Esophagus squamous epithelium (tissue), 5 donors: ENCODE results near the gene TUBA4B. TPM values are rescaled to one million over a fixed set of nuclear protein-coding genes. Genes with fewer than 3 reads are reported as not detected.
"Not testable (repeated sequence)": the region's sequence is repeated elsewhere in the genome, so short reads cannot be mapped to it uniquely, and the experiment has no call there.

ENCODE experiments used
- DNase-seq: peaks from one replicate; lab custom pipeline; 2025; lab: John Stamatoyannopoulos, UW
- H3K27ac ChIP-seq, 4 donors: fragments of 200-600 bp; sonication (generic); one replicate each; pipeline ENCODE4 v1.5.1; 2016 to 2019; ENCODE audit warnings: mild to moderate bottlenecking in 1 of 4
- H3K27me3 ChIP-seq, 4 donors: fragments of 200-600 bp; sonication (generic); 1 replicate in 3 of 4; 2 replicates in 1 of 4; pipeline versions ENCODE4 v1.5.1 to v1.6.0; 2017 to 2021; ENCODE audit warnings: antibody characterized with exemption in 1 of 4
- H3K36me3 ChIP-seq, 3 donors: fragments of 200-600 bp; sonication (generic); one replicate each; pipeline ENCODE4 v1.5.1; 2016 to 2019
- H3K4me1 ChIP-seq, 3 donors: fragments of 200-600 bp; sonication (generic); one replicate each; pipeline ENCODE4 v1.5.1; 2017 to 2019
- H3K4me3 ChIP-seq, 4 donors: fragments of 200-600 bp; sonication (generic); 1 replicate in 3 of 4; 2 replicates in 1 of 4; pipeline ENCODE4 v1.5.1; 2016 to 2019; ENCODE audit warnings: mild to moderate bottlenecking in 2 of 4, moderate library complexity in 1 of 4
- H3K9me3 ChIP-seq, 3 donors: fragments of 200-600 bp; sonication (generic); one replicate each; pipeline ENCODE4 v1.5.1; 2016 to 2019
- CTCF ChIP-seq, 6 experiments: fragments of 450-650 bp in 4 of 6; fragments of 200-600 bp in 2 of 6; sonication (generic) in 2 of 6; IDR thresholded peaks; one replicate each; pipeline ENCODE4 v1.5.1; 2016 to 2019; ENCODE audit warnings: antibody characterized with exemption in 6 of 6, mild to moderate bottlenecking in 4 of 6, moderate library complexity in 4 of 6
- POLR2A ChIP-seq, 4 donors: fragments of 450-650 bp; IDR thresholded peaks; one replicate each; pipeline ENCODE4 v1.6.1; 2017; ENCODE audit warnings: antibody characterized with exemption in 4 of 4, mild to moderate bottlenecking in 4 of 4, moderate library complexity in 3 of 4
- WGBS, 2 donors: methylation state at CpG; one replicate each; pipeline ENCODE4 v1.1.5; 2018; 5-methylcytosine and 5-hydroxymethylcytosine counted together
- intact Hi-C: fragments of 100-400 bp; cut with DNase I; formaldehyde crosslinking; loops from one replicate; pipeline ENCODE4 v1.15.0; 2022
- total RNA-seq, 4 donors: library from RNA; depleted of rRNA; stranded (reverse); fragments of >200 nt; gene quantifications; one replicate each; pipeline ENCODE4 v1.1.0, GENCODE V29; 2016
- donor health status: DM: yes; HTN: yes; CAD: no.

TUBA4B gene
- total RNA-seq, 4 donors from 2014 or later, result not detected

- TF ChIP-seq CTCF (IDR thresholded peaks at IDR 0.05) (no peak), POLR2A (IDR thresholded peaks at IDR 0.05) (no peak)
- DNase-seq, result no peak
- Histone ChIP-seq H3K27ac (peak overlapping the region; percentile 66 to 86 (median 82)), H3K27me3 (no peaks in the 10 kb centered on the region), H3K9me3 (no peaks in the 10 kb centered on the region), H3K36me3 (peaks cover 0 to 57% (median 6%) of the 10 kb centered on the region in 3 donors), H3K4me3 (no peak overlapping the region), H3K4me1 (peaks cover 34 to 86% (median 45%) of the 10 kb centered on the region in 3 donors)
- intact Hi-C loops, result no loop called here
- WGBS, 2 donors, result 69 to 87% methylated on average over 5 to 7 of the region's 16 CpGs
Measured at GRCh38 chr2:219284501-219285372, 31.7 kb downstream of the TUBA4B start.

GRCh38 chr2:219285373-219285735, 32.3 kb downstream of the TUBA4B start:
- H3K27ac ChIP-seq, result peak overlapping the region; percentile 66 to 86 (median 82)
- TF ChIP-seq CTCF (IDR thresholded peaks at IDR 0.05) (no peak), POLR2A (IDR thresholded peaks at IDR 0.05) (no peak)
- H3K4me1 ChIP-seq, result peaks cover 31 to 86% (median 46%) of the 10 kb centered on the region in 3 donors
- H3K36me3 ChIP-seq, result peaks cover 0 to 55% (median 6%) of the 10 kb centered on the region in 3 donors
- no peak for DNase-seq
- WGBS, 2 donors, result 86 to 92% methylated on average over 7 to 8 of the region's 12 CpGs
- H3K27me3 ChIP-seq, result no peaks in the 10 kb centered on the region
- intact Hi-C loops, result no loop called here
- H3K9me3 ChIP-seq, result no peaks in the 10 kb centered on the region
- peak overlapping the region in 1 of 4 donors; percentile 30 for H3K4me3 ChIP-seq

DNA sequence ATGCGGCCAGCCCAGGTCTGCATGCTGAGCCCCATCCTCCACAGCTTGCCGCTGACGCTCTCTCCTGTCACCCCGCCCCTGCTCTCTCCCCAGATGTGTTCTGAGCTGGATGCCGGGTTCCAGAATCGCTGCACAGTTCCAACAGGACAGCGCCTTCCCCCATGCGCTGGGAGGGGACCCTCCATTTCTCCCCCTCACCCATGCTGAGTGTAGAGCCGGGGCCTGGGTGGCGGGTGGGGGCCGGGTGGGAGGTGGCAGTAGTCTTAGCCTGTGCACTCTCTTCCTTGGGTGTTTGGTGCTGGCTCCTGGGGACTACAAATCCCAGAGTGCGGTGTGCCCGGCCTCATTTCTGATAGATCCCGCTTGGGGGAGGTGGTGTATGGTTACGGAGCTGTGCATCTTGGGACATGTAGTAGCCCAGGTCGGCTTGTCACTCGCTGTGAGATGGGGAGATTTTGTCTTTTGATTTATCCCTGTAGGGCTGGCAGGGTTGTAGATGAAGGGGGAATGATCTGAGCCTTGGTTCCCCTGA, 32.9 kb downstream of the TUBA4B start:
- peaks cover 27 to 80% (median 44%) of the 10 kb centered on the region in 3 donors for H3K4me1 ChIP-seq
- peak overlapping the region in 2 of 4 donors; percentile 12 to 30 for H3K4me3 ChIP-seq
- TF ChIP-seq POLR2A (IDR thresholded peaks at IDR 0.05), result no peak
- TF ChIP-seq CTCF (IDR thresholded peaks at IDR 0.05), result no peak
- no peak for DNase-seq
- WGBS, 2 donors, result 20 to 50% methylated on average over 2 to 9 of the region's 17 CpGs
- H3K9me3 ChIP-seq, result no peaks in the 10 kb centered on the region
- H3K27ac ChIP-seq, result peak overlapping the region; percentile 66 to 86 (median 82)
- H3K36me3 ChIP-seq, result peaks cover 0 to 49% (median 6%) of the 10 kb centered on the region in 3 donors
- intact Hi-C loops, result no loop called here
- no peaks in the 10 kb centered on the region for H3K27me3 ChIP-seq

GRCh38 chr2:219286436-219287115, 33.5 kb downstream of the TUBA4B start:
- peak overlapping the region in 2 of 4 donors; percentile 12 to 21 for H3K4me3 ChIP-seq
- DNase-seq, result no peak
- H3K36me3 ChIP-seq, result peaks cover 0 to 43% (median 6%) of the 10 kb centered on the region in 3 donors
- intact Hi-C loops, result no loop called here
- H3K27ac ChIP-seq, result peak overlapping the region; percentile 66 to 86 (median 82)
- no peaks in the 10 kb centered on the region for H3K9me3 ChIP-seq
- H3K27me3 ChIP-seq, result no peaks in the 10 kb centered on the region
- H3K4me1 ChIP-seq, result peaks cover 27 to 78% (median 44%) of the 10 kb centered on the region in 3 donors
- 20% methylated on average over 5 of the region's 12 CpGs; no CpG with 5 or more reads in 1 of the 2 donors for WGBS, 2 donors
- TF ChIP-seq CTCF (IDR thresholded peaks at IDR 0.05) (no peak), POLR2A (IDR thresholded peaks at IDR 0.05) (no peak)

GRCh38 chr2:219287116-219287440, 34.0 kb downstream of the TUBA4B start:
- WGBS, 2 donors, result 65 to 71% methylated on average over 2 to 4 of the region's 6 CpGs
- peak overlapping the region; percentile 66 to 86 (median 82) for H3K27ac ChIP-seq
- peaks cover 0 to 38% (median 6%) of the 10 kb centered on the region in 3 donors for H3K36me3 ChIP-seq
- H3K4me3 ChIP-seq, DNase-seq, H3K27me3 ChIP-seq, H3K9me3 ChIP-seq, intact Hi-C loops: not testable (repeated sequence)
- peaks cover 27 to 78% (median 44%) of the 10 kb centered on the region in 3 donors for H3K4me1 ChIP-seq
